Esophagus squamous epithelium (tissue), 5 donors: ENCODE results near the gene FRMD4A. TPM values are rescaled to one million over a fixed set of nuclear protein-coding genes. Genes with fewer than 3 reads are reported as not detected.

Experiments used
- DNase-seq: peaks from one replicate; lab custom pipeline; 2025; lab: John Stamatoyannopoulos, UW
- H3K27ac ChIP-seq, 4 donors: fragments of 200-600 bp; sonication (generic); one replicate each; pipeline ENCODE4 v1.5.1; 2016 to 2019; ENCODE audit warnings: mild to moderate bottlenecking in 1 of 4
- H3K27me3 ChIP-seq, 4 donors: fragments of 200-600 bp; sonication (generic); 1 replicate in 3 of 4; 2 replicates in 1 of 4; pipeline versions ENCODE4 v1.5.1 to v1.6.0; 2017 to 2021; ENCODE audit warnings: antibody characterized with exemption in 1 of 4
- H3K36me3 ChIP-seq, 3 donors: fragments of 200-600 bp; sonication (generic); one replicate each; pipeline ENCODE4 v1.5.1; 2016 to 2019
- H3K4me1 ChIP-seq, 3 donors: fragments of 200-600 bp; sonication (generic); one replicate each; pipeline ENCODE4 v1.5.1; 2017 to 2019
- H3K4me3 ChIP-seq, 4 donors: fragments of 200-600 bp; sonication (generic); 1 replicate in 3 of 4; 2 replicates in 1 of 4; pipeline ENCODE4 v1.5.1; 2016 to 2019; ENCODE audit warnings: mild to moderate bottlenecking in 2 of 4, moderate library complexity in 1 of 4
- H3K9me3 ChIP-seq, 3 donors: fragments of 200-600 bp; sonication (generic); one replicate each; pipeline ENCODE4 v1.5.1; 2016 to 2019
- CTCF ChIP-seq, 6 experiments: fragments of 450-650 bp in 4 of 6; fragments of 200-600 bp in 2 of 6; sonication (generic) in 2 of 6; IDR thresholded peaks; one replicate each; pipeline ENCODE4 v1.5.1; 2016 to 2019; ENCODE audit warnings: antibody characterized with exemption in 6 of 6, mild to moderate bottlenecking in 4 of 6, moderate library complexity in 4 of 6
- POLR2A ChIP-seq, 4 donors: fragments of 450-650 bp; IDR thresholded peaks; one replicate each; pipeline ENCODE4 v1.6.1; 2017; ENCODE audit warnings: antibody characterized with exemption in 4 of 4, mild to moderate bottlenecking in 4 of 4, moderate library complexity in 3 of 4
- WGBS, 2 donors: methylation state at CpG; one replicate each; pipeline ENCODE4 v1.1.5; 2018; 5-methylcytosine and 5-hydroxymethylcytosine counted together
- intact Hi-C: fragments of 100-400 bp; cut with DNase I; formaldehyde crosslinking; loops from one replicate; pipeline ENCODE4 v1.15.0; 2022
- total RNA-seq, 4 donors: library from RNA; depleted of rRNA; stranded (reverse); fragments of >200 nt; gene quantifications; one replicate each; pipeline ENCODE4 v1.1.0, GENCODE V29; 2016
- donor health status: DM: yes; HTN: yes; CAD: no.

The FRMD4A gene
- total RNA-seq, 4 donors from 2014 or later = 7.3 to 15.3 (median 8.6) TPM

GRCh38 chr10:13871776-13872175, 458.9 kb downstream of the FRMD4A start:
- Histone ChIP-seq H3K36me3 (no peaks in the 10 kb centered on the region), H3K27ac (peak overlapping the region in 1 of 4 donors; percentile 61), H3K9me3 (no peaks in the 10 kb centered on the region), H3K4me1 (no peaks in the 10 kb centered on the region), H3K27me3 (no peaks in the 10 kb centered on the region), H3K4me3 (no peak overlapping the region)
- TF ChIP-seq CTCF (IDR thresholded peaks at IDR 0.05) (no peak), POLR2A (IDR thresholded peaks at IDR 0.05) (no peak)
- no peak for DNase-seq
- 84 to 90% methylated on average over 7 of the region's 11 CpGs for WGBS, 2 donors
- intact Hi-C loops = no loop called here

- intact Hi-C loops = no loop called here
- DNase-seq = no peak
- H3K27ac ChIP-seq = no peak overlapping the region
- H3K4me3 ChIP-seq = no peak overlapping the region
- H3K36me3 ChIP-seq = no peaks in the 10 kb centered on the region
- no peaks in the 10 kb centered on the region for H3K9me3 ChIP-seq
- WGBS, 2 donors = 73 to 83% methylated on average over 9 of the region's 9 CpGs
- no peaks in the 10 kb centered on the region for H3K4me1 ChIP-seq
- H3K27me3 ChIP-seq = no peaks in the 10 kb centered on the region
- TF ChIP-seq CTCF (IDR thresholded peaks at IDR 0.05) = no peak
- no peak for TF ChIP-seq POLR2A (IDR thresholded peaks at IDR 0.05)
Observed at GRCh38 chr10:13871011-13871410, 459.7 kb downstream of the FRMD4A start.

- no peaks in the 10 kb centered on the region for H3K36me3 ChIP-seq
- no peak for TF ChIP-seq POLR2A (IDR thresholded peaks at IDR 0.05)
- no peak for TF ChIP-seq CTCF (IDR thresholded peaks at IDR 0.05)
- no peaks in the 10 kb centered on the region for H3K27me3 ChIP-seq
- H3K27ac ChIP-seq = no peak overlapping the region
- intact Hi-C loops = no loop called here
- H3K4me1 ChIP-seq = peaks cover 0 to 4% (median 0%) of the 10 kb centered on the region in 3 donors
- 87 to 88% methylated on average over 9 to 11 of the region's 12 CpGs for WGBS, 2 donors
- H3K9me3 ChIP-seq = no peaks in the 10 kb centered on the region
- H3K4me3 ChIP-seq = no peak overlapping the region
- DNase-seq = no peak
Observed at GRCh38 chr10:13869295-13869664, 461.4 kb downstream of the FRMD4A start.

- intact Hi-C loops = no loop called here
- WGBS, 2 donors = 84% methylated on average over 18 of the region's 18 CpGs
Observed at GRCh38 chr10:13868528-13869294, 462.0 kb downstream of the FRMD4A start.

More at GRCh38 chr10:13868528-13869294, 462.0 kb downstream of the FRMD4A start:
- H3K27ac ChIP-seq = no peak overlapping the region
- DNase-seq = no peak
- H3K27me3 ChIP-seq = no peaks in the 10 kb centered on the region
- H3K4me1 ChIP-seq = peaks cover 0 to 4% (median 0%) of the 10 kb centered on the region in 3 donors
- no peak overlapping the region for H3K4me3 ChIP-seq
- H3K36me3 ChIP-seq = no peaks in the 10 kb centered on the region
- TF ChIP-seq POLR2A (IDR thresholded peaks at IDR 0.05) = no peak
- TF ChIP-seq CTCF (IDR thresholded peaks at IDR 0.05) = no peak
- H3K9me3 ChIP-seq = no peaks in the 10 kb centered on the region
